ENCODE measurements around the gene DLG2. TPM values are rescaled to one million over a fixed set of nuclear protein-coding genes. Genes with fewer than 3 reads are reported as not detected.

Gene DLG2
- total and polyA plus RNA-seq, 7 donors = 0.23 to 5.3 (median 3.4) TPM

DNA sequence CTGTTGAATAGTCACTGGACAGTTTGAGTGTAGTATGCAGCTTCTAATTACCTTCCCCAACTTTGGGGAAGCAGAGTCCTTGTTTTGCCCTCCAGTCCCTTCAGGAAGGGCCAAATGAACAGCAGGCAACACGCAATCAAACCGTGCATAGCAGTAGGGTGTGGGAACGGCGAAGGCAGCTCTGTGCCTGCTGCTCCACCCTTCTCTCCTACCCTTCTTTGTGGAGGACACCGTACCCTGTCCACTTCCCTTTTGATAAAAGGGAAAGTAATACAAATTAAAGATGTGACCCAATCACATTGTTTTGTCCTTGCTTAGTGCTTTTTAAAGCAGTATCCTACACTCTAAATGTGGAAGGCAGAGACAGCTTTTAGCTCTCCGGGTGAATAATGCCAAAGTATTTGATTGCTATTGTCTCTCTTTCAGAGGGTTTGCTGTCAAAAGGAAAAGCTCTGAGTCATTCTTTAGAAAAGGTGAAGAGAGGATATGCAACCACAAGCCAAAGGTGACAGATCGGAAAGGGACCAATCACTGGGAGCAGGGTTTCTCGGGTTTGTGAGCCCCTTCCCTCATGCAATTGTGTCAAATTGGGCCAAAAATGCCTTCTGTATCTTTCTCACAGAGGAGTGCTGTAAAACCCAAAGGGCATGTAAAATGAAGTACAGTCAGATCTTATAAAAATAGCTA, 1933.7 kb downstream of the DLG2 start:
- no peak overlapping the region for H3K27ac ChIP-seq
- no peak overlapping the region for H3K4me3 ChIP-seq

DNA sequence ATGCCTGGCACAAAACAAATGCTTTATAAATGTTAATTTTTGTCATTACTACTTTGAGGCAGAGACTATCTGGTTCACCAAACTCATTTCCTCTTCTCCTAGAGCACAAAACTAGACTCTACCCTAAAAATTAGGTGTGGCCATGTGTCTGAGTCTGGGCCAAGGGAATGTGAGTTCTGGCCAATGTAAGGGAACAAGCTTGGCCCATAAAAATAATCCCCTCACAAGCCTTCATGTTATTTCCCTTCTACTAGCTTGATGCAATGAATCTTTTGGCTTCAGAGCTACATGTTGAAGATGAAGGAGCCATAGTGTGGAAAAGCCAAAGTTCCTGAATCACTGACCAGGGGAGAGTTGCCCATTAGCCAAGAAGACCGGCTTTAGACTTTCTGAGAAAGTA, 1934.5 kb downstream of the DLG2 start:
- Histone ChIP-seq H3K36me3 (ENCODE audit: insufficient read depth in 1 of 2, low read depth in 1 of 2) (no peaks in the 10 kb centered on the region), H3K9me3 (no peaks in the 10 kb centered on the region), H3K4me1 (peaks cover 7% of the 10 kb centered on the region), H3K27ac (no peak overlapping the region), H3K27me3 (ENCODE audit: insufficient read depth in 3 of 3, low read length in 2 of 3) (no peaks in the 10 kb centered on the region), H3K4me3 (no peak overlapping the region)
- TF ChIP-seq, protein P1, sequence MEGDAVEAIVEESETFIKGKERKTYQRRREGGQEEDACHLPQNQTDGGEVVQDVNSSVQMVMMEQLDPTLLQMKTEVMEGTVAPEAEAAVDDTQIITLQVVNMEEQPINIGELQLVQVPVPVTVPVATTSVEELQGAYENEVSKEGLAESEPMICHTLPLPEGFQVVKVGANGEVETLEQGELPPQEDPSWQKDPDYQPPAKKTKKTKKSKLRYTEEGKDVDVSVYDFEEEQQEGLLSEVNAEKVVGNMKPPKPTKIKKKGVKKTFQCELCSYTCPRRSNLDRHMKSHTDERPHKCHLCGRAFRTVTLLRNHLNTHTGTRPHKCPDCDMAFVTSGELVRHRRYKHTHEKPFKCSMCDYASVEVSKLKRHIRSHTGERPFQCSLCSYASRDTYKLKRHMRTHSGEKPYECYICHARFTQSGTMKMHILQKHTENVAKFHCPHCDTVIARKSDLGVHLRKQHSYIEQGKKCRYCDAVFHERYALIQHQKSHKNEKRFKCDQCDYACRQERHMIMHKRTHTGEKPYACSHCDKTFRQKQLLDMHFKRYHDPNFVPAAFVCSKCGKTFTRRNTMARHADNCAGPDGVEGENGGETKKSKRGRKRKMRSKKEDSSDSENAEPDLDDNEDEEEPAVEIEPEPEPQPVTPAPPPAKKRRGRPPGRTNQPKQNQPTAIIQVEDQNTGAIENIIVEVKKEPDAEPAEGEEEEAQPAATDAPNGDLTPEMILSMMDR (IDR thresholded peaks at IDR 0.05) = no peak
- 56 to 60% (median 59%) methylated on average over 1 of the region's 1 CpG for WGBS, 3 donors
- intact Hi-C loops (cut with DNase I) = no loop called here
- no peak for ATAC-seq
- DNase-seq = no peak

More for the DNA sequence above, 1933.7 kb downstream of the DLG2 start:
- ATAC-seq (no peak), DNase-seq (no peak)
- whole genome bisulfite sequencing, 3 donors = 79 to 81% (median 81%) methylated on average over 8 of the region's 8 CpGs
- H3K4me1 ChIP-seq = peaks cover 7% of the 10 kb centered on the region
- intact Hi-C loops (cut with DNase I) = no loop called here
- no peaks in the 10 kb centered on the region for H3K9me3 ChIP-seq
- no peaks in the 10 kb centered on the region for H3K36me3 ChIP-seq (ENCODE audit: insufficient read depth in 1 of 2, low read depth in 1 of 2)
- no peaks in the 10 kb centered on the region for H3K27me3 ChIP-seq (ENCODE audit: insufficient read depth in 3 of 3, low read length in 2 of 3)
- TF ChIP-seq, protein P1 (IDR thresholded peaks at IDR 0.05) = no peak

DNA sequence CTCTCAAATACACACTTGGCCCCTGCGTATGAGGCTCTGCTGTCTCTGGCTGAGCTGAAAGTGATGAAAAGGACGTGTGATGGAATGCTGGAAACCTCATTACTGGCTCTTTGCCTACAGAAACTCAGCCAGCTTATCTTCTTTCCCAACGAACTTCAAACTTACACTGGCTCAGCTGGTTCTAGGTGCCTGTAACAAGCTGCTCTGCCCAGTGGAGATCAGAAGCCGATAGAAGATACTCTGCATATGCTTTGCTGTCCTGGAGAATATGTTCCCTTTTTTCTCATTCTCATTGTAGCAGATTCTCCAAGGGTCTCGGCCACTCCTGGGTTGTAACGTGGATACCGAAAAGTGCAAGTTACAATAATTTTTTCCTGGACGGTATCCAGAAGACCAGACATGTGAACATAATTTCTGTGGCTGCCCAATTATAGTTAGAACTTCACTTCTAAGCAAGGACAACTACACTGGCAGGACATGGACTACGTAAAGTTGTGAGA, 1935.6 kb downstream of the DLG2 start:
- Histone ChIP-seq H3K27me3 (ENCODE audit: insufficient read depth in 3 of 3, low read length in 2 of 3) (no peaks in the 10 kb centered on the region), H3K27ac (no peak overlapping the region), H3K4me1 (peaks cover 7% of the 10 kb centered on the region), H3K4me3 (no peak overlapping the region), H3K9me3 (no peaks in the 10 kb centered on the region), H3K36me3 (ENCODE audit: insufficient read depth in 1 of 2, low read depth in 1 of 2) (no peaks in the 10 kb centered on the region)
- DNase-seq (no peak), ATAC-seq (peak; percentile 43 to 77 (median 58))
- intact Hi-C loops (cut with DNase I) = no loop called here
- TF ChIP-seq, protein P1 (IDR thresholded peaks at IDR 0.05) = no peak
- WGBS, 3 donors = 10 to 25% (median 11%) methylated on average over 9 of the region's 9 CpGs

DNA sequence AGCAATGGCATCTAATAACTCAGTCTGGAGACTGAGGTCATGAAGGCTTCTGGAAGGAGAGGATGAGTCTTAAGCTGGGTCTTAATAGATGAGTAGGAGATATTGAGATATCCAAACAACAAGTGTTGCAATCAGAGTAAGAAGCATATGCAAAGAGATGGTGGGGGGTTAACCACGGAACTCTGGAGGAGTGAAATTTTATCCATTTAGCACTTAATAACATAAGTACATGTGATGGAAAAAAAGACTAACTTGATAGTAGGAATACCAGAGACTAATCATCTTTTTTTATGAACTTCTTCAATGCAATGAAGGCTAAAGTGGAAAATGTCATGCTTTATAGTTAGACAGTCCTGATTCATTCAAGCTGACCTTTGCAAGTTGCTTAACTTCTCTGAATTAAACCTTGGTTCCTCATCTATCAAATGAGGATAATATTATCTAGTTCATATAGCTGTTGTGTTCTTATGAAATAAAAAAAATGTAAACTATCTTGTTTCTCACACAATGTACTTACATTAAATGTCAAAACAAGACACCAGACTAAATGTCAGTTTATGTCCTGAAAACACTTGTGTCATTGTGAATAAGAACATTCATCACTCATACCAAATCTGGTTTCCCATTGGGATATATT, 1937.9 kb downstream of the DLG2 start:
- ATAC-seq (no peak), DNase-seq (no peak)
- TF ChIP-seq, protein P1 (IDR thresholded peaks at IDR 0.05) = no peak
- H3K27me3 ChIP-seq (ENCODE audit: insufficient read depth in 3 of 3, low read length in 2 of 3) = peaks cover 0 to 2% (median 0%) of the 10 kb centered on the region in 3 donors
- peaks cover 7% of the 10 kb centered on the region for H3K4me1 ChIP-seq
- no peak overlapping the region for H3K27ac ChIP-seq
- no peak overlapping the region for H3K4me3 ChIP-seq
- WGBS, 3 donors = 59 to 66% (median 63%) methylated on average over 1 of the region's 1 CpG
- intact Hi-C loops (cut with DNase I) = no loop called here
- H3K9me3 ChIP-seq = no peaks in the 10 kb centered on the region
- H3K36me3 ChIP-seq (ENCODE audit: insufficient read depth in 1 of 2, low read depth in 1 of 2) = no peaks in the 10 kb centered on the region
